H1 (cell line): Measurements from ENCODE around the gene IZUMO2. TPM values are rescaled to one million over a fixed set of nuclear protein-coding genes. Genes with fewer than 3 reads are reported as not detected.

Source experiments
- CTCF ChIA-PET: fragments of 300-600 bp; sonication (Branson Sonifier 250); formaldehyde crosslinking; loops from one replicate; lab custom pipeline; 2021; ENCODE audit not compliant: partially characterized antibody; lab: Charles Lee
- POLR2A ChIA-PET: fragments of 300-600 bp; sonication (Branson Sonifier 250); formaldehyde crosslinking; loops from one replicate; lab custom pipeline; 2021; ENCODE audit warnings: inconsistent platforms; ENCODE audit not compliant: partially characterized antibody; lab: Charles Lee
- DNase-seq, 2 experiments: peaks; one replicate each; pipeline versions ENCODE4 v3.0.0 to v3.0.0-alpha.2; 2010 to 2022; ENCODE audit warnings: low spot score in 2 of 2, low read depth in 1 of 2, mixed read lengths in 1 of 2
- FAIRE-seq: peaks from 2 replicates; lab custom pipeline; 2011; peaks lifted over from hg19 to GRCh38; lab: Jason Lieb, UNC
- H2AFZ ChIP-seq: 2 replicates; pipeline ENCODE4 v1.8.1; 2012; ENCODE audit warnings: low read length, inconsistent platforms
- H2AK5ac ChIP-seq: 2 replicates; pipeline ENCODE4 v1.6.1; 2013; ENCODE audit warnings: low read depth, low read length
- H2BK120ac ChIP-seq: replicated peaks from 2 replicates; pipeline ENCODE3; 2013; ENCODE audit warnings: low read depth, low read length, inconsistent platforms
- H2BK12ac ChIP-seq: 2 replicates; pipeline ENCODE4 v1.6.1; 2013; ENCODE audit warnings: low read depth, low read length
- H2BK15ac ChIP-seq: 2 replicates; pipeline ENCODE4 v1.6.1; 2013; ENCODE audit warnings: low read length
- H2BK20ac ChIP-seq: 2 replicates; pipeline ENCODE4 v1.6.1; 2013; ENCODE audit warnings: low read length
- H2BK5ac ChIP-seq: 2 replicates; pipeline ENCODE4 v1.6.1; 2013; ENCODE audit warnings: low read depth, low read length
- H3K14ac ChIP-seq: 2 replicates; pipeline ENCODE4 v1.6.1; 2013; ENCODE audit warnings: inconsistent platforms; ENCODE audit not compliant: insufficient read length
- H3K18ac ChIP-seq: 2 replicates; pipeline ENCODE4 v1.6.1; 2013; ENCODE audit warnings: low read length; ENCODE audit errors: extremely low read depth
- H3K23ac ChIP-seq: 2 replicates; pipeline ENCODE4 v1.6.1; 2013; ENCODE audit warnings: inconsistent platforms; ENCODE audit not compliant: insufficient read length
- H3K23me2 ChIP-seq: 2 replicates; pipeline ENCODE4 v1.6.1; 2013; ENCODE audit warnings: low read depth, low read length
- H3K27ac ChIP-seq: 2 replicates; pipeline ENCODE4 v1.6.1; 2011; ENCODE audit warnings: low read depth, low read length, inconsistent platforms
- H3K27me3 ChIP-seq, 4 experiments: replicated peaks in 1 of 4; 1 replicate in 1 of 4; 2 replicates in 3 of 4; pipeline versions ENCODE4 v1.6.1 to v1.8.1; 2011 to 2013; ENCODE audit warnings: low read length in 3 of 4, mild to moderate bottlenecking in 3 of 4, inconsistent platforms in 2 of 4, mixed read lengths in 2 of 4, moderate library complexity in 1 of 4; ENCODE audit not compliant: control insufficient read depth in 3 of 4, insufficient read depth in 3 of 4; ENCODE audit errors: extremely low read depth in 1 of 4
- H3K36me3 ChIP-seq, 4 experiments: 2 replicates each; pipeline versions ENCODE4 v1.6.1 to v1.8.1; 2011 to 2013; ENCODE audit warnings: mild to moderate bottlenecking in 4 of 4, low read length in 3 of 4, moderate library complexity in 2 of 4, control low read depth in 1 of 4, inconsistent platforms in 1 of 4; ENCODE audit not compliant: insufficient read depth in 4 of 4, control insufficient read depth in 2 of 4
- H3K4ac ChIP-seq: replicated peaks from 2 replicates; pipeline ENCODE3; 2013; ENCODE audit warnings: low read length, low read depth, mixed read lengths, inconsistent platforms; ENCODE audit not compliant: insufficient read length
- H3K4me1 ChIP-seq, 4 experiments: replicated peaks in 1 of 4; 1 replicate in 1 of 4; 2 replicates in 3 of 4; pipeline versions ENCODE4 v1.6.1 to v1.8.1; 2011 to 2013; ENCODE audit warnings: low read length in 3 of 4, inconsistent platforms in 2 of 4, mixed read lengths in 1 of 4; ENCODE audit not compliant: insufficient read depth in 4 of 4, control insufficient read depth in 3 of 4
- H3K4me2 ChIP-seq, 2 experiments: 2 replicates each; pipeline versions ENCODE4 v1.6.1 to v1.8.1; 2011 to 2013; ENCODE audit warnings: low read depth in 2 of 2, low read length in 2 of 2, control low read depth in 1 of 2, inconsistent platforms in 1 of 2, mild to moderate bottlenecking in 1 of 2; ENCODE audit not compliant: insufficient read depth in 1 of 2
- H3K4me3 ChIP-seq, 4 experiments: fragments of 200-600, 300-600 bp in 1 of 4; sonication (generic), shearing (Covaris generic), sonication (Bioruptor Twin) in 1 of 4; 2 replicates each; pipeline versions ENCODE4 v1.5.1 to v1.8.1; 2011 to 2016; ENCODE audit warnings: low read length in 4 of 4, low read depth in 3 of 4, control low read depth in 2 of 4, inconsistent platforms in 2 of 4, mild to moderate bottlenecking in 2 of 4, mixed read lengths in 1 of 4, moderate library complexity in 1 of 4; ENCODE audit not compliant: insufficient read depth in 2 of 4; ENCODE audit errors: extremely low read depth in 1 of 4
- H3K56ac ChIP-seq: replicated peaks from 2 replicates; pipeline ENCODE3; 2013; ENCODE audit warnings: low read depth, mild to moderate bottlenecking, mixed read lengths, low read length, inconsistent platforms; ENCODE audit not compliant: insufficient read length
- H3K79me1 ChIP-seq: 2 replicates; pipeline ENCODE4 v1.6.1; 2013; ENCODE audit warnings: low read depth, low read length, control low read depth
- H3K79me2 ChIP-seq, 2 experiments: 2 replicates each; pipeline versions ENCODE4 v1.6.1 to v1.8.1; 2012 to 2013; ENCODE audit warnings: low read length in 2 of 2, mild to moderate bottlenecking in 2 of 2, inconsistent platforms in 1 of 2; ENCODE audit not compliant: insufficient read depth in 2 of 2, control insufficient read depth in 1 of 2
- H3K9ac ChIP-seq, 4 experiments: replicated peaks in 1 of 4; 1 replicate in 1 of 4; 2 replicates in 3 of 4; pipeline versions ENCODE4 v1.6.1 to v1.8.1; 2011 to 2013; ENCODE audit warnings: low read depth in 3 of 4, low read length in 3 of 4, control low read depth in 2 of 4, mild to moderate bottlenecking in 2 of 4, moderate library complexity in 2 of 4, inconsistent platforms in 1 of 4; ENCODE audit errors: extremely low read depth in 1 of 4
- H3K9me3 ChIP-seq, 2 experiments: 2 replicates each; pipeline versions ENCODE4 v1.6.1 to v1.8.1; 2012 to 2013; ENCODE audit warnings: mild to moderate bottlenecking in 2 of 2, moderate library complexity in 2 of 2, control low read depth in 1 of 2, inconsistent platforms in 1 of 2, low read depth in 1 of 2, low read length in 1 of 2, mixed read lengths in 1 of 2; ENCODE audit not compliant: insufficient read depth in 2 of 2
- H4K20me1 ChIP-seq, 2 experiments: replicated peaks in 1 of 2; 2 replicates each; pipeline versions ENCODE3 to v1.8.1; 2011 to 2013; ENCODE audit warnings: inconsistent platforms in 2 of 2, low read length in 2 of 2, mild to moderate bottlenecking in 1 of 2; ENCODE audit not compliant: insufficient read depth in 2 of 2, control insufficient read depth in 1 of 2
- H4K5ac ChIP-seq: 2 replicates; pipeline ENCODE4 v1.6.1; 2013; ENCODE audit warnings: low read length, low read depth, mixed read lengths, inconsistent platforms; ENCODE audit not compliant: insufficient read length
- H4K8ac ChIP-seq: 2 replicates; pipeline ENCODE4 v1.8.0; 2013; ENCODE audit warnings: mild to moderate bottlenecking, moderate library complexity, low read length, inconsistent platforms; ENCODE audit not compliant: insufficient read depth; ENCODE audit errors: extremely low read depth
- H4K91ac ChIP-seq: replicated peaks from 2 replicates; pipeline ENCODE3; 2013; ENCODE audit warnings: low read length, mixed read lengths, inconsistent platforms; ENCODE audit not compliant: insufficient read length
- NANOG ChIP-seq: IDR thresholded peaks from 2 replicates; pipeline ENCODE4 v1.6.1; 2011; ENCODE audit warnings: low read length, low read depth, mild to moderate bottlenecking, inconsistent platforms; ENCODE audit not compliant: insufficient read depth, poor library complexity, severe bottlenecking
- SAP30 ChIP-seq: fragments of 300-600 bp; sonication (generic); IDR thresholded peaks from 2 replicates; pipeline ENCODE4 v1.7.1; 2012; ENCODE audit warnings: low read length, moderate library complexity, mild to moderate bottlenecking, inconsistent platforms; ENCODE audit not compliant: insufficient read depth, insufficient replicate concordance
- WGBS, 2 experiments: shearing (Covaris generic) in 1 of 2; methylation state at CpG; one replicate each; pipeline versions ENCODE4 v1.1.6 to v1.1.7; 2013 to 2015; ENCODE audit warnings: low lambda C conversion rate in 2 of 2, mixed read lengths in 2 of 2, inconsistent platforms in 1 of 2, low coverage in 1 of 2, missing lambda C conversion rate in 1 of 2; ENCODE audit not compliant: insufficient replicate concordance in 2 of 2, insufficient coverage in 1 of 2, insufficient read length in 1 of 2; ENCODE audit errors: extremely low coverage in 1 of 2, missing lambda C conversion rate in 1 of 2; 5-methylcytosine and 5-hydroxymethylcytosine counted together
- polyA plus RNA-seq, 7 experiments: library from polyadenylated mRNA; depleted of rRNA in 3 of 7; stranded (reverse) in 5 of 7; unstranded in 2 of 7; fragments of >200 nt in 5 of 7; fragments of 200-250 nt in 2 of 7; gene quantifications; 1 replicate in 5 of 7; 2 replicates in 1 of 7; 4 replicates in 1 of 7; pipeline versions ENCODE4 v1.2.1 to v1.2.3, GENCODE V29; 2011 to 2013; ENCODE audit warnings: missing spikeins in 2 of 7, mixed read lengths in 2 of 7
- total RNA-seq: library from RNA; stranded (reverse); fragmentation: NEBNext Ultra II Directional; extraction: Animal tissue kit (Norgen Biotek cat#: 25700); gene quantifications from 2 replicates; pipeline ENCODE4 v1.2.1, GENCODE V29; 2021

The IZUMO2 gene
- total and polyA plus RNA-seq, 2 of the 8 experiments (the other 6 are each of a cell fraction or from before 2014, with no cell fraction given): 1.7 to 1.9 TPM

GRCh38 chr19:50197348-50197747 is 34.3 kb upstream of the IZUMO2 start:
- Histone ChIP-seq H3K4me2 (no peak overlapping the region), H3K4me1 (no peaks in the 10 kb centered on the region), H3K36me3 (no peaks in the 10 kb centered on the region), H3K27me3 (peaks cover 0 to 7% (median 4%) of the 10 kb centered on the region in 4 experiments; a peak in 3 of 7 replicates), H3K27ac (no peak overlapping the region), H2BK20ac (no peak overlapping the region), H3K14ac (no peak overlapping the region), H2AK5ac (no peak overlapping the region), H3K9ac (no peak overlapping the region), H3K4ac (no peak overlapping the region), H4K5ac (no peak overlapping the region), H2BK12ac (no peak overlapping the region), H3K9me3 (no peaks in the 10 kb centered on the region), H4K91ac (no peak overlapping the region), H3K79me2 (no peaks in the 10 kb centered on the region), H4K20me1 (peaks cover 0 to 3% of the 10 kb centered on the region in 2 experiments), H3K23me2 (peaks cover 4% of the 10 kb centered on the region; the same call in 1 of the 2 replicates), H2BK120ac (no peak overlapping the region), H4K8ac (no peak overlapping the region), H3K79me1 (no peaks in the 10 kb centered on the region), H2AFZ (no peak overlapping the region), H2BK15ac (no peak overlapping the region), H3K23ac (no peak overlapping the region), H3K4me3 (no peak overlapping the region), H3K18ac (no peak overlapping the region), H3K56ac (no peak overlapping the region), H2BK5ac (no peak overlapping the region)
- WGBS, 2 experiments: 78% methylated on average over 3 of the region's 3 CpGs; no CpG with 5 or more reads in 1 of the 2 experiments
- no peak for FAIRE-seq
- ChIA-PET POLR2A (no interaction called here), CTCF (no interaction called here)
- DNase-seq: no peak
- TF ChIP-seq SAP30 (no peak), NANOG (no peak)
